DOHH2 (cell line): Measurements from ENCODE around the gene CHRDL1.

Experiments used
- CTCF ChIP-seq: fragments of 200-600 bp; sonication (generic); IDR thresholded peaks from one replicate; pipeline ENCODE4 v1.5.1; 2014; ENCODE audit warnings: antibody characterized with exemption, mild to moderate bottlenecking, low read depth, low read length; ENCODE audit not compliant: poor library complexity, severe bottlenecking
- EZH2phosphoT487 ChIP-seq: fragments of 200-600 bp; sonication (generic); IDR thresholded peaks from 2 replicates; pipeline ENCODE4 v1.6.1; 2017; ENCODE audit warnings: borderline replicate concordance, mild to moderate bottlenecking, antibody characterized with exemption, low read length, moderate library complexity, mixed read lengths

GRCh38 chrX:110678591-110678990 is 117.0 kb downstream of the CHRDL1 start:
- TF ChIP-seq CTCF (no peak), EZH2phosphoT487 (no peak)
